HG03575 (cell line): ENCODE results near the gene C1orf105.

Source experiments
- ATAC-seq: cut with Tn5 transposase; IDR thresholded peaks from one replicate; pipeline ENCODE4 v1.9.1; 2021; ENCODE audit not compliant: unreplicated experiment, insufficient number of reproducible peaks, low FRiP score; ENCODE audit errors: extremely low read depth

The C1orf105 gene

GRCh38 chr1:172507741-172508140 is 87.3 kb downstream of the C1orf105 start:
- no peak for ATAC-seq

- no peak for ATAC-seq
Measured at GRCh38 chr1:172510479-172510878, 90.0 kb downstream of the C1orf105 start.

GRCh38 chr1:172512591-172512990 is 92.1 kb downstream of the C1orf105 start:
- no peak for ATAC-seq

GRCh38 chr1:172513479-172513878 is 93.0 kb downstream of the C1orf105 start:
- no peak for ATAC-seq

GRCh38 chr1:172514108-172514507 is 93.6 kb downstream of the C1orf105 start:
- ATAC-seq, result no peak

- no peak for ATAC-seq
Measured at GRCh38 chr1:172515436-172515835, 95.0 kb downstream of the C1orf105 start.

- no peak for ATAC-seq
Measured at GRCh38 chr1:172515927-172516326, 95.4 kb downstream of the C1orf105 start.

GRCh38 chr1:172517081-172517480 is 96.6 kb downstream of the C1orf105 start:
- no peak for ATAC-seq

- no peak for ATAC-seq
Measured at GRCh38 chr1:172517545-172517944, 97.1 kb downstream of the C1orf105 start.
